Right lung (tissue), 5 donors: ENCODE measurements around the gene IRF7. TPM values are rescaled to one million over a fixed set of nuclear protein-coding genes. Genes with fewer than 3 reads are reported as not detected.
"Not testable (repeated sequence)": the region's sequence is repeated elsewhere in the genome, so short reads cannot be mapped to it uniquely, and the experiment has no call there.

Source experiments
- DNase-seq, 2 donors: peaks; one replicate each; pipeline ENCODE4 v3.0.0-alpha.2; 2013
- polyA plus RNA-seq, 5 donors: library from polyadenylated mRNA; unstranded; fragments of 120-200 nt; gene quantifications; one replicate each; pipeline versions ENCODE4 v1.2.1 to v1.2.3, GENCODE V29; 2013; ENCODE audit warnings: inconsistent platforms in 1 of 5, low replicate concordance in 1 of 5; ENCODE audit not compliant: insufficient read length in 5 of 5, insufficient read depth in 1 of 5

Gene IRF7
- polyA plus RNA-seq, 5 donors = 6.9 to 19.1 (median 11.5) TPM

DNA sequence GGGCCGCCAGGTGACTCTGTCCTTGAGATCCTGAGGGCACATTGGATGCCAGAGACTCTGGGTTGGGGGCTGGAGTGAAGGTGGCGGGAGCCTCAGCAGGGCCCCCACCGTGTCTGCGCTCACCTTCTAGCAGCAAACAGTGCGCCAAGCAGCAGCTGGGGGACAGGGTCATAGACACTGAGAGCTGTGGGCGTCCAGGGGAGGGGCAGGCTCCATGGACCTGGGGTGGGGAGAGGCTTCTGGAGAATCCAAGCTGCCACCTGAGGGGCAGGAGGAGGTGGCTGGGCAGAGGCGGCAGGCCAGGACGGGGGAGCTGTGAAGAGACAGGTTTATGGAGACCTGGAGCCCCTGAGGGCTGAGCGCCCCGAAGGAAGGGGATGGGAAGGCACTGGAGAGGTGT lies 31.5 kb downstream of the IRF7 start:
- DNase-seq = no peak

DNA sequence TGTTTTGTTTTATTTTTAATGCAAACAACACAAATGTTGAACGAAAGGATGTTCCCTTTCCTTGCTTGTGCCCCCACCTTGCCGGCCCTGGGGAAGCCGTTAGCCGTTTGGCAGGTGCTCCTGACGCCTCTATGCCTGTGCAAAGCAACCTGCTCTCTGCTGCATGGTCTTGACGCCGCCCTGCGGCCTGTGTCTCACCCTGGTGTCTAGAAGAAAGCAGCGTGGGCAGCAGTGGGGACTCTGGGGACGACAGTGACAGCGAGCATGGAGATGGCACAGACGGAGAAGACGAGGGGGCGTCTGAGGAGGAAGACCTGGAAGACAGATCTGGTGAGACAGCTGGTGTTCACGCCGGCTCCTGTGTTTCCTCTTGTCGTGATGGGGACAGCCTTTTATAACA lies 34.0 kb downstream of the IRF7 start:
- DNase-seq = no peak

GRCh38 chr11:581342-581741 lies 34.4 kb downstream of the IRF7 start:
- DNase-seq = no peak

DNA sequence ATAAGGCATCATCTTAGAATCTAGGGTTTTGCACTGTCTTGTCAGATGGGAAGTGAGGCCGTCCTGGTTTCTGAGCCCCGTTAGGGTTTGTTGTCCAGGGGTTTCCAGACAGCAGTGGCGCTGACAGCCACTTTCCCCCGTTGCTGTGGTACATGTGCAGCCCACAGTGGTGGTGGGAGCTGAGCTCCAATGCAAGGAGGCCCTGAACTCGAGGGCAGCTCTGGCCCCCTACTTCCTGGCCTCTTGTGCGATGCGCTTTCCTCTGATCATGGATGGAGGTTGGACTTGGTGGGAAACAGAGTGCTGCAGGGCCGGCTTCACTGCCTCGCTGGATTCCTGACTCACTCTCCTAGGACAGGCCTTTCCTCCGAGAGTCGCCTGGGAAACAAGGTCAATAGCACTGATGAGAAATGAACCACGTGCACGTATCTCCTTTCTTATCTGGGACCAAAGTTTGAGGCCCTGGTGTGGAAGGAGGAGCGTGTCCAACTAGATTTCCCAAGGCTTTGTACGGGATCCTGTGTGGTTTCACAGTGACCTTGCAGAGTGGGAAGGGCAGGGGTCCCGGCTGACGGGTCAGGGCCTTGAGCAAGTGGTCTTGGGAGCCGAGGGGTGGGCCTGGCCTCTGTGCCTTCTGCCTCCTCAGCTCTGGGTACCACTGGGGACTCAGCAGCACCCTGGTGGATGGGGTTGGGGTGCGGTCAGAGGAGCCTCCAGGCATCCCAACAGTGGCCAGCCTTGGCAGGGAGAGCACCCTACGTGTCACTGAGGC lies 35.7 kb downstream of the IRF7 start:
- DNase-seq = no peak

GRCh38 chr11:578276-579035 lies 37.3 kb downstream of the IRF7 start:
- no peak for DNase-seq

DNA sequence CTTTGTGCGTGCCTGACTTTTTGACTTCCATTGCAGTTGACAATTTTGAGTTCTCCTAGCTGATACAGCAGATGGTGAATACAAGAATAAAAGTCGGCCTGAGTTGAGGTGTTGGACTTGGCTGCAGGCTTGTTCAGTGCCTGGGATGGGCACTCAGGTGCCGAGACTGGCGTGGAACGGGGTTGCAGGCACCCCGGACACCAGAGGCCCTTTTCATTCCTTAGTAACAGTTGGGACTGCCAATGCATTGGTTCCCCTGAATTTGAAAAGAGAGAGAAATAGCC lies 38.2 kb downstream of the IRF7 start:
- no peak for DNase-seq

- no peak for DNase-seq
Observed at GRCh38 chr11:576811-577610, 38.7 kb downstream of the IRF7 start.

DNA sequence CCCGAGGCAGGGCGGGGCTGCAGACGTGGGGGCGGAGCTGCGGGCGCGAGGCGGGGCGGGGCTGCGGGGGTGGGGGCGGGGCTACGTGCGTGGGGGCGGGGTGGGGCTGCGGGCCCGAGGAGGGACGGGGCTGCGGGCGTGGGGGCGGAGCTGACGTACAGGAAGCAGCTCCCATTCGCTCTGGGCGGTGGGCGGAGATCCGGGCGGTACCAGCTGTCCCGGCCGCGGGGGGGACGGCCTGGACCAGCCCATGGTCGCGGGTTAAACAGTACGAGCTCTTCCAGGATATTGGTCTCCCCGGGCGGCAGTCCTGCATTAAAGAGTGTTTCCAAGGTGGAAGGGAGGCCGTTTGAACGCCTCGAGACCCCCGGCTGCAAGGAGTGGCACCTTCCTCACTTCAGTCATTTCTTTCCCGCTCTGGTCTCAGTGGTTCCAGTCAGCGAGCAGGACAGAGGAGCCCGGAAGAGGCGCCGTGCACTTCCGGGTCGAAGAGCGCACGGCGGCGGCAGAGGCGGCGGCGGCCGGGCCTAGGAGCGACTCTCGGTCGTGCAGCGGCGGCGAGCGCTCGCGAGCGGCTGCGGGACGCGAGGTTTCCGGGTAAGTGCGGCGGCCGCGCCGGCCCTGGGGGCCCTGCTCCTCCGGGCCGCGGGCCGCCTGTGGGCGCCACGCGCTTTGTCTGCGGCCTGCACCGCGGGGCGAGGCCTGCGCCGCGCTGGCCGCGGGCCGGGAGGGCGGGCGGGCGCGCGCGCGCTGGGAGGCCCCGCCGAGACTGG lies 39.6 kb downstream of the IRF7 start, which contains the start of gene PHRF1:
Gene PHRF1, plus strand, starts transcription at position 475 of the 773 bp plus-strand sequence. CDS start 5,043 bp downstream, outside the sequence.
- DNase-seq = peak; percentile 96

- peak in 1 of 2 donors; percentile 52 for DNase-seq
Observed at GRCh38 chr11:575313-575995, 40.3 kb downstream of the IRF7 start.

DNA sequence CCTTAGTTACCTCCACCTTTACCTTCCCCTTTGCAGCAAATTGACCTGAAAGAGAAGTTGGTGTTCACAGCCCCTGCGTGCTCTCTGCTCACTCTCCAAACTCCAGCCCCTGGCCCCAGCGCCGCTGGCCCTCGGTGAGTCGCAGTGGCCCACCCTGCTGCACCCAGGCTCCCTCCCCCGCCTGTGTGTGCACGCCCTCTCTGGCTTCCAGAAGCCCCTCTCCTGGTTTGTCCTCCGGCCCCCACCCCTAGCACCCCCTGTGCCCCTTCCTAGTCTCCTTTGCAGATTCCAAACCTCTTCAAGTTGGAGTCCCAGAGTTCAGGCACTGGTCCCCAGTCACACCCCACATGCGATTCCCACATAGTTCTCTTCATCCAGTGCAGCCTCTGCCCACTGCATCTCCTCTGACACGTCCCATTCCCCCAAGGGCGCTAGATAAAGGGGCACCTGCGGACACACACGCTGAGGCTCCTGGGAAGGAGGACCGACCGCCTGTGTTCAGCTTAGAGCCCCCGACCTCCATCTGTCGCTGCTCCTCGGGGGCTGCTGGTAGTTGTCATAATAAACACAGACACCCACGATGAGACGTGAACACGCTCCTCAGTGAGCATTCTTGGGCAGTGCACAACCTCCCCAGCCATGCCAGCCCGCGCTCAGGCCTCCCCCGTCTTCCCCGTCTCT lies 41.0 kb downstream of the IRF7 start:
- DNase-seq = no peak

- DNase-seq = not testable (repeated sequence)
Observed at GRCh38 chr11:574031-574570, 41.6 kb downstream of the IRF7 start.

- DNase-seq = no peak
Observed at GRCh38 chr11:573146-573759, 42.5 kb downstream of the IRF7 start.

GRCh38 chr11:571802-572185 lies 44.0 kb downstream of the IRF7 start:
- DNase-seq = no peak

- no peak for DNase-seq
Observed at GRCh38 chr11:569158-569885, 46.4 kb downstream of the IRF7 start.

DNA sequence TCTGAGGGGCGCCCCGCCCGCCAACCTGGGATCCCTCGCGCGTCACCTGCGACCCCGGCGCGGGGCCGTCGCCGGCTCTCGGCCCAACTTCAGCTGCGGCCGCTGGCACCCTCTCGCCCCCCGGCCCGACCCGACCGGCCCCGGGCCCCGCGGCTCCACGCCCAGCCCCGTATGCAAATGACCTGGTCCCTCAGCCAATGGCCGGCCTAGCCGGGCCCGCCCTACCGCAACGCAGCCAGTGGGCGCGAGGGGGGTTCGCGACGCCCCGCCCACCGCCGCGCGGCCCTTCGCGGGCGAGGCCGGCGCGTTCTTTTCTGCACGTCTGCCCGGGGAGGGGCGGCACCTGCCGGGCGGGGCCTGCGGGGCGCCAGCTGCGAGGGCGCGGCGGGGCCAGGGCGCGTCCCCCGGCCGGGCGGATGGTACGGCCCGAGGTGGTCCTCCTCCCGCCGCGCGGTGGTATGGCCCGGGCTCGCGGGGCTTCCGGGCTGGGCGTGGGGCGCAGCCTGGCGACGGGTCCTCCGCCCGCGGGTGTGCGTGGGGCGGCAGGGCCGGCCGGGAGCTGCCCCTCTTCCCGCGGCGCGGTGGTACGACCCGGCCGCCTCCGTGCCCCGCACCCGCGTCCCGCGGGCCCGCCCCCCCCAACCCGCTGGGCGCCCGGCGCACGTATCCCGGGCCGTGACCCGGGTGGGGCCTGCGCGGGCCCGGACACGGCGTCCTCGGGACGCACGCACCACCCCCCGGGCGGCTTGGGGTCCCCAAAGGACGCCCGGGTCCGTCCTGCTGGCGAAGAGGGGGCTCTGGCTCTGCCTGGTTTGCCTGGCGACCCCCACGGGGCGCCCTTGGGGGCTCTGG lies 47.2 kb downstream of the IRF7 start:
- peak; percentile 90 to 92 for DNase-seq

- DNase-seq = no peak
Observed at GRCh38 chr11:567629-568292, 48.0 kb downstream of the IRF7 start.

DNA sequence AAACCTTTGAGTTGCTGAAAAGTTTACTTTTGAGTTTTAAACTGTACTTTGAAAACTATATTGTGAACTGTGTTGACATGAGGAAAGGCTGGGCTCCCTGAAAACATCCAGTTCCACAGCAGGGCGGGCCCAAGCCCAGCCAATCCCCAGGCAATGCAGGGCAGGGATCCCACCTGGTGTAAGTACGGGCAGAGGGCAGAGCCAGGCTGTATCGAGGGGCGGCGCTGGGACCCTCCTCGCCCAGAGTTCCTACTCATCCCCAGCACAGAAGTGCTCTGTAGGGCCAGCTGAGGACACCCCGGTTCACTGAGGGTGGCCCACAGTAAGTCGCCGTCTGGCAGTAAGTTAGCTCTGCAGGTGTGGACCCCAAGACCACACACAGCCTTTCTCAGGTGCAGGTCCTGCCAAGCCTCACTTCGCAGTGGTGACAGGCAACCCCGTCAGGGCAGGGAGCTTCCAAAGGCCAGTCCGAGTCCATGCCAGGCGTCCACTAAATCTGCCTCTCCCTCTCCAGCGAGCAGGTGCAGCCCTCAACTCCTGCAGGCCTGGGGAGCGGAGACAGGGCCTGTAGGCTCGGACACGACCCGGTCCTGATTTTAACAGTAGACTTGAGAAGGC lies 48.6 kb downstream of the IRF7 start:
- no peak for DNase-seq
